GM23338 (cell line): ENCODE measurements around the gene NUDC. TPM values are rescaled to one million over a fixed set of nuclear protein-coding genes. Genes with fewer than 3 reads are reported as not detected.

Experiments used
- ATAC-seq: fragments of 200-7000 bp; cut with Tn5 transposase; 3 replicates; pipeline ENCODE4 v1.9.1; 2020
- DNase-seq: peaks from one replicate; pipeline ENCODE4 v3.0.0-alpha.2; 2015; ENCODE audit warnings: low spot score
- H2AFZ ChIP-seq: fragments of 200-600 bp; sonication (generic); 2 replicates; pipeline ENCODE4 v1.8.0; 2016; ENCODE audit warnings: antibody characterized with exemption, mild to moderate bottlenecking, moderate library complexity
- H3F3A ChIP-seq: fragments of 200-600 bp; sonication (generic); replicated peaks from 2 replicates; pipeline ENCODE4 v1.8.0; 2017; ENCODE audit warnings: antibody characterized with exemption, mixed run types, low read depth
- H3K27ac ChIP-seq: fragments of 200-600 bp; sonication (generic); 2 replicates; pipeline ENCODE4 v1.6.1; 2016; ENCODE audit warnings: low read depth
- H3K27me3 ChIP-seq: fragments of 200-600 bp; sonication (generic); 2 replicates; pipeline ENCODE4 v1.8.0; 2016; ENCODE audit warnings: mild to moderate bottlenecking, mixed run types, moderate library complexity; ENCODE audit not compliant: insufficient read depth
- H3K36me3 ChIP-seq: fragments of 200-600 bp; sonication (generic); 2 replicates; pipeline ENCODE4 v1.8.0; 2016; ENCODE audit warnings: mild to moderate bottlenecking; ENCODE audit not compliant: insufficient read depth
- H3K4me1 ChIP-seq: fragments of 200-600 bp; sonication (generic); 2 replicates; pipeline ENCODE4 v1.8.0; 2016; ENCODE audit warnings: mild to moderate bottlenecking, moderate library complexity; ENCODE audit not compliant: insufficient read depth
- H3K4me2 ChIP-seq: fragments of 200-600 bp; sonication (generic); 2 replicates; pipeline ENCODE4 v1.7.1; 2017; ENCODE audit warnings: mixed run types
- H3K4me3 ChIP-seq: fragments of 200-600 bp; sonication (generic); 2 replicates; pipeline ENCODE4 v1.6.1; 2016; ENCODE audit warnings: mixed run types
- H3K79me2 ChIP-seq: fragments of 200-600 bp; sonication (generic); replicated peaks from 2 replicates; pipeline ENCODE4 v1.8.0; 2017; ENCODE audit warnings: mild to moderate bottlenecking; ENCODE audit not compliant: insufficient read depth
- H3K9me2 ChIP-seq: fragments of 200-600 bp; sonication (generic); 2 replicates; pipeline ENCODE4 v1.8.0; 2017; ENCODE audit not compliant: insufficient read depth
- H4K20me1 ChIP-seq: fragments of 200-600 bp; sonication (generic); replicated peaks from 2 replicates; pipeline ENCODE4 v1.8.0; 2017; ENCODE audit warnings: mild to moderate bottlenecking; ENCODE audit not compliant: insufficient read depth
- H3K27ac Mint-ChIP-seq: 2 replicates; pipeline ENCODE4 v1.8.0; 2020; ENCODE audit warnings: inconsistent platforms, mild to moderate bottlenecking, moderate library complexity, mixed read lengths
- H3K27me3 Mint-ChIP-seq: 3 replicates; pipeline ENCODE4 v1.8.0; 2022; ENCODE audit warnings: low read depth, mild to moderate bottlenecking, moderate library complexity, mixed read lengths, inconsistent platforms; ENCODE audit not compliant: insufficient read depth, poor library complexity
- H3K36me3 Mint-ChIP-seq: 3 replicates; pipeline ENCODE4 v1.8.0; 2021; ENCODE audit warnings: low read depth, mild to moderate bottlenecking, inconsistent platforms, moderate library complexity, mixed read lengths
- H3K4me1 Mint-ChIP-seq: 3 replicates; pipeline ENCODE4 v1.8.0; 2020; ENCODE audit warnings: mild to moderate bottlenecking, inconsistent platforms, mixed read lengths
- H3K4me3 Mint-ChIP-seq: 3 replicates; pipeline ENCODE4 v1.8.0; 2021; ENCODE audit warnings: moderate library complexity, mild to moderate bottlenecking, inconsistent platforms, mixed read lengths
- H3K9me3 Mint-ChIP-seq: 3 replicates; pipeline ENCODE4 v1.8.0; 2020; ENCODE audit warnings: moderate library complexity, mild to moderate bottlenecking, inconsistent platforms, mixed read lengths
- CREB1 ChIP-seq: fragments of 250-450 bp; sonication (Bioruptor Pico); IDR thresholded peaks from 2 replicates; pipeline ENCODE4 v1.5.0; 2020; ENCODE audit warnings: low read depth, mild to moderate bottlenecking, moderate library complexity
- EZH2 ChIP-seq: fragments of 200-600 bp; sonication (generic); IDR thresholded peaks from one replicate; pipeline ENCODE4 v1.8.0; 2017; ENCODE audit warnings: antibody characterized with exemption, mild to moderate bottlenecking, low read depth; ENCODE audit not compliant: unreplicated experiment
- EZH2phosphoT487 ChIP-seq: fragments of 200-600 bp; sonication (generic); IDR thresholded peaks from one replicate; pipeline ENCODE4 v1.8.1; 2018; ENCODE audit warnings: antibody characterized with exemption; ENCODE audit not compliant: unreplicated experiment
- JUNB ChIP-seq: IDR thresholded peaks from one replicate; pipeline ENCODE4 v1.6.1; 2016; ENCODE audit warnings: antibody characterized with exemption; ENCODE audit not compliant: unreplicated experiment
- NANOG ChIP-seq: IDR thresholded peaks from 2 replicates; pipeline ENCODE4 v1.6.1; 2016; ENCODE audit warnings: antibody characterized with exemption, borderline replicate concordance
- POLR2AphosphoS5 ChIP-seq: IDR thresholded peaks from 2 replicates; pipeline ENCODE4 v1.6.1; 2016; ENCODE audit warnings: antibody characterized with exemption, low read depth
- REST ChIP-seq: IDR thresholded peaks from one replicate; pipeline ENCODE4 v1.6.1; 2018; ENCODE audit warnings: antibody characterized with exemption; ENCODE audit not compliant: unreplicated experiment
- STAT1 ChIP-seq: IDR thresholded peaks from one replicate; pipeline ENCODE4 v1.6.1; 2016; ENCODE audit warnings: antibody characterized with exemption; ENCODE audit not compliant: unreplicated experiment
- ZNF114 ChIP-seq: fragments of 250-450 bp; sonication (Bioruptor Pico); IDR thresholded peaks from 2 replicates; pipeline ENCODE4 v1.5.0; 2020; ENCODE audit warnings: mild to moderate bottlenecking, moderate library complexity
- ZNF331 ChIP-seq: fragments of 250-450 bp; sonication (Bioruptor Pico); IDR thresholded peaks from 2 replicates; pipeline ENCODE4 v1.5.0; 2020; ENCODE audit warnings: low read depth, mild to moderate bottlenecking, moderate library complexity
- ZNF462 ChIP-seq: fragments of 250-450 bp; sonication (Bioruptor Pico); IDR thresholded peaks from 2 replicates; pipeline ENCODE4 v1.5.0; 2020; ENCODE audit warnings: mild to moderate bottlenecking, moderate library complexity
- polyA plus RNA-seq: library from polyadenylated mRNA; unstranded; fragments of >200 nt; fragmentation: Nextera tagmentation; extraction: Ambion mirVana; gene quantifications from 2 replicates; pipeline ENCODE4 v1.2.1, GENCODE V29; 2016
- total RNA-seq: library from RNA; depleted of rRNA; stranded (reverse); fragments of >200 nt; shearing (Covaris generic); gene quantifications from 2 replicates; pipeline ENCODE4 v1.2.3, GENCODE V29; 2014
- TF ChIP-seq, protein P1 (sequence below): IDR thresholded peaks from 2 replicates; pipeline ENCODE4 v1.6.1; 2016; ENCODE audit warnings: antibody characterized with exemption
- TF ChIP-seq, protein P2 (sequence below), 2 experiments: fragments of 200-600 bp in 1 of 2; sonication (generic) in 1 of 2; conservative IDR thresholded peaks; 2 replicates each; pipeline versions ENCODE4 v1.5.1 to v1.6.1; 2016 to 2017; ENCODE audit warnings: antibody characterized with exemption in 2 of 2, low read depth in 2 of 2, mild to moderate bottlenecking in 2 of 2, moderate library complexity in 1 of 2

Gene NUDC
- total and polyA plus RNA-seq, 2 experiments from 2014 or later: 96.2 to 224 TPM

GRCh38 chr1:26907071-26907917, 14.2 kb upstream of the NUDC start:
- H3K9me2 ChIP-seq: no peaks in the 10 kb centered on the region
- no peak overlapping the region for H3K27ac ChIP-seq
- no peak overlapping the region for H3K4me2 ChIP-seq
- H3K9me3 Mint-ChIP-seq: no peaks in the 10 kb centered on the region
- H4K20me1 ChIP-seq: no peaks in the 10 kb centered on the region
- H3F3A ChIP-seq: no peaks in the 10 kb centered on the region
- H3K27me3 ChIP-seq: no peaks in the 10 kb centered on the region
- H3K4me3 Mint-ChIP-seq: no peak overlapping the region
- H3K36me3 Mint-ChIP-seq: no peaks in the 10 kb centered on the region
- no peak overlapping the region for H3K27ac Mint-ChIP-seq
- no peaks in the 10 kb centered on the region for H3K36me3 ChIP-seq
- no peak overlapping the region for H2AFZ ChIP-seq
- DNase-seq (no peak), ATAC-seq (no peak)
- peaks cover 8% of the 10 kb centered on the region for H3K27me3 Mint-ChIP-seq
- no peaks in the 10 kb centered on the region for H3K79me2 ChIP-seq
- no peaks in the 10 kb centered on the region; the same call in 2 of the 3 replicates for H3K4me1 Mint-ChIP-seq
- no peak overlapping the region for H3K4me3 ChIP-seq
- H3K4me1 ChIP-seq: no peaks in the 10 kb centered on the region
- TF ChIP-seq ZNF114 (no peak), JUNB (no peak), ZNF462 (CRISPR knock-in tag) (no peak), NANOG (no peak), REST (no peak), POLR2AphosphoS5 (no peak), EZH2phosphoT487 (no peak), STAT1 (no peak), ZNF331 (CRISPR knock-in tag) (no peak), EZH2 (no peak), CREB1 (CRISPR knock-in tag) (no peak)
- TF ChIP-seq, protein P1, sequence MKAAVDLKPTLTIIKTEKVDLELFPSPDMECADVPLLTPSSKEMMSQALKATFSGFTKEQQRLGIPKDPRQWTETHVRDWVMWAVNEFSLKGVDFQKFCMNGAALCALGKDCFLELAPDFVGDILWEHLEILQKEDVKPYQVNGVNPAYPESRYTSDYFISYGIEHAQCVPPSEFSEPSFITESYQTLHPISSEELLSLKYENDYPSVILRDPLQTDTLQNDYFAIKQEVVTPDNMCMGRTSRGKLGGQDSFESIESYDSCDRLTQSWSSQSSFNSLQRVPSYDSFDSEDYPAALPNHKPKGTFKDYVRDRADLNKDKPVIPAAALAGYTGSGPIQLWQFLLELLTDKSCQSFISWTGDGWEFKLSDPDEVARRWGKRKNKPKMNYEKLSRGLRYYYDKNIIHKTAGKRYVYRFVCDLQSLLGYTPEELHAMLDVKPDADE: no peak
- TF ChIP-seq, protein P2, sequence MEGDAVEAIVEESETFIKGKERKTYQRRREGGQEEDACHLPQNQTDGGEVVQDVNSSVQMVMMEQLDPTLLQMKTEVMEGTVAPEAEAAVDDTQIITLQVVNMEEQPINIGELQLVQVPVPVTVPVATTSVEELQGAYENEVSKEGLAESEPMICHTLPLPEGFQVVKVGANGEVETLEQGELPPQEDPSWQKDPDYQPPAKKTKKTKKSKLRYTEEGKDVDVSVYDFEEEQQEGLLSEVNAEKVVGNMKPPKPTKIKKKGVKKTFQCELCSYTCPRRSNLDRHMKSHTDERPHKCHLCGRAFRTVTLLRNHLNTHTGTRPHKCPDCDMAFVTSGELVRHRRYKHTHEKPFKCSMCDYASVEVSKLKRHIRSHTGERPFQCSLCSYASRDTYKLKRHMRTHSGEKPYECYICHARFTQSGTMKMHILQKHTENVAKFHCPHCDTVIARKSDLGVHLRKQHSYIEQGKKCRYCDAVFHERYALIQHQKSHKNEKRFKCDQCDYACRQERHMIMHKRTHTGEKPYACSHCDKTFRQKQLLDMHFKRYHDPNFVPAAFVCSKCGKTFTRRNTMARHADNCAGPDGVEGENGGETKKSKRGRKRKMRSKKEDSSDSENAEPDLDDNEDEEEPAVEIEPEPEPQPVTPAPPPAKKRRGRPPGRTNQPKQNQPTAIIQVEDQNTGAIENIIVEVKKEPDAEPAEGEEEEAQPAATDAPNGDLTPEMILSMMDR (conservative IDR thresholded peaks at IDR 0.05; ENCODE audit: low read depth in 2 of 2): no peak
